Thyroid gland (tissue), 4 donors: ENCODE data around the gene SH2D2A. TPM values are rescaled to one million over a fixed set of nuclear protein-coding genes. Genes with fewer than 3 reads are reported as not detected.

ENCODE experiments used
- DNase-seq, 2 donors: peaks; one replicate each; pipeline ENCODE4 v3.0.0-alpha.2; 2019
- H3K27ac ChIP-seq, 3 donors: fragments of 200-600 bp; sonication (generic); 1 replicate in 2 of 3; 2 replicates in 1 of 3; pipeline ENCODE4 v1.5.1; 2016 to 2019; ENCODE audit warnings: mild to moderate bottlenecking in 1 of 3, moderate library complexity in 1 of 3
- H3K27me3 ChIP-seq: fragments of 200-600 bp; sonication (generic); one replicate; pipeline ENCODE4 v1.5.1; 2019
- H3K36me3 ChIP-seq, 2 donors: fragments of 200-600 bp; sonication (generic); one replicate each; pipeline ENCODE4 v1.5.1; 2016 to 2019
- H3K4me1 ChIP-seq, 2 donors: fragments of 200-600 bp; sonication (generic); one replicate each; pipeline ENCODE4 v1.5.1; 2017 to 2019
- H3K4me3 ChIP-seq, 3 donors: fragments of 200-600 bp; sonication (generic); replicated peaks in 1 of 3; 1 replicate in 2 of 3; 2 replicates in 1 of 3; pipeline ENCODE4 v1.5.1; 2016; ENCODE audit warnings: mild to moderate bottlenecking in 1 of 3
- H3K9me3 ChIP-seq: fragments of 200-600 bp; sonication (generic); one replicate; pipeline ENCODE4 v1.5.1; 2017
- POLR2A ChIP-seq, 2 donors: fragments of 450-650 bp; IDR thresholded peaks; one replicate each; pipeline ENCODE4 v1.6.1; 2017; ENCODE audit warnings: antibody characterized with exemption in 2 of 2, mild to moderate bottlenecking in 2 of 2, moderate library complexity in 1 of 2
- WGBS, 2 donors: methylation state at CpG; one replicate each; pipeline ENCODE4 v1.1.5; 2017; 5-methylcytosine and 5-hydroxymethylcytosine counted together
- intact Hi-C: fragments of 100-400 bp; cut with DNase I; formaldehyde crosslinking; loops from one replicate; pipeline ENCODE4 v1.15.1; 2023
- total RNA-seq, 4 donors: library from RNA; depleted of rRNA; stranded (reverse); fragments of >200 nt; gene quantifications; one replicate each; pipeline ENCODE4 v1.2.3, GENCODE V29; 2016
- TF ChIP-seq, protein P1 (sequence below), 6 experiments: fragments of 200-600 bp in 3 of 6; fragments of 450-650 bp in 3 of 6; sonication (generic) in 3 of 6; IDR thresholded peaks; one replicate each; pipeline ENCODE4 v1.5.1; 2016 to 2019; ENCODE audit warnings: antibody characterized with exemption in 6 of 6, mild to moderate bottlenecking in 2 of 6, inconsistent platforms in 1 of 6, moderate library complexity in 1 of 6

Gene SH2D2A
- total RNA-seq, 4 donors from 2014 or later = 1.2 to 3.3 (median 2.0) TPM

- Histone ChIP-seq H3K4me1 (peaks cover 10 to 34% of the 10 kb centered on the region in 2 donors), H3K27me3 (no peaks in the 10 kb centered on the region), H3K4me3 (no peak overlapping the region), H3K36me3 (no peaks in the 10 kb centered on the region), H3K9me3 (no peaks in the 10 kb centered on the region), H3K27ac (no peak overlapping the region)
- no peak for TF ChIP-seq POLR2A (IDR thresholded peaks at IDR 0.05)
- TF ChIP-seq, protein P1, sequence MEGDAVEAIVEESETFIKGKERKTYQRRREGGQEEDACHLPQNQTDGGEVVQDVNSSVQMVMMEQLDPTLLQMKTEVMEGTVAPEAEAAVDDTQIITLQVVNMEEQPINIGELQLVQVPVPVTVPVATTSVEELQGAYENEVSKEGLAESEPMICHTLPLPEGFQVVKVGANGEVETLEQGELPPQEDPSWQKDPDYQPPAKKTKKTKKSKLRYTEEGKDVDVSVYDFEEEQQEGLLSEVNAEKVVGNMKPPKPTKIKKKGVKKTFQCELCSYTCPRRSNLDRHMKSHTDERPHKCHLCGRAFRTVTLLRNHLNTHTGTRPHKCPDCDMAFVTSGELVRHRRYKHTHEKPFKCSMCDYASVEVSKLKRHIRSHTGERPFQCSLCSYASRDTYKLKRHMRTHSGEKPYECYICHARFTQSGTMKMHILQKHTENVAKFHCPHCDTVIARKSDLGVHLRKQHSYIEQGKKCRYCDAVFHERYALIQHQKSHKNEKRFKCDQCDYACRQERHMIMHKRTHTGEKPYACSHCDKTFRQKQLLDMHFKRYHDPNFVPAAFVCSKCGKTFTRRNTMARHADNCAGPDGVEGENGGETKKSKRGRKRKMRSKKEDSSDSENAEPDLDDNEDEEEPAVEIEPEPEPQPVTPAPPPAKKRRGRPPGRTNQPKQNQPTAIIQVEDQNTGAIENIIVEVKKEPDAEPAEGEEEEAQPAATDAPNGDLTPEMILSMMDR (IDR thresholded peaks at IDR 0.05) = no peak
- DNase-seq = no peak
- intact Hi-C loops = no loop called here
- WGBS, 2 donors = 83 to 92% methylated on average over 7 of the region's 7 CpGs
Observed at GRCh38 chr1:156809711-156810366, 6.8 kb downstream of the SH2D2A start.

- TF ChIP-seq, protein P1 (IDR thresholded peaks at IDR 0.05) = no peak
- TF ChIP-seq POLR2A (IDR thresholded peaks at IDR 0.05) = no peak
- Histone ChIP-seq H3K4me1 (peaks cover 16 to 34% of the 10 kb centered on the region in 2 donors), H3K27me3 (no peaks in the 10 kb centered on the region), H3K36me3 (no peaks in the 10 kb centered on the region), H3K9me3 (no peaks in the 10 kb centered on the region), H3K4me3 (no peak overlapping the region), H3K27ac (no peak overlapping the region)
- 89 to 90% methylated on average over 10 of the region's 10 CpGs for WGBS, 2 donors
- intact Hi-C loops = no loop called here
- DNase-seq = no peak
Observed at GRCh38 chr1:156809281-156809680, 7.4 kb downstream of the SH2D2A start.

DNA sequence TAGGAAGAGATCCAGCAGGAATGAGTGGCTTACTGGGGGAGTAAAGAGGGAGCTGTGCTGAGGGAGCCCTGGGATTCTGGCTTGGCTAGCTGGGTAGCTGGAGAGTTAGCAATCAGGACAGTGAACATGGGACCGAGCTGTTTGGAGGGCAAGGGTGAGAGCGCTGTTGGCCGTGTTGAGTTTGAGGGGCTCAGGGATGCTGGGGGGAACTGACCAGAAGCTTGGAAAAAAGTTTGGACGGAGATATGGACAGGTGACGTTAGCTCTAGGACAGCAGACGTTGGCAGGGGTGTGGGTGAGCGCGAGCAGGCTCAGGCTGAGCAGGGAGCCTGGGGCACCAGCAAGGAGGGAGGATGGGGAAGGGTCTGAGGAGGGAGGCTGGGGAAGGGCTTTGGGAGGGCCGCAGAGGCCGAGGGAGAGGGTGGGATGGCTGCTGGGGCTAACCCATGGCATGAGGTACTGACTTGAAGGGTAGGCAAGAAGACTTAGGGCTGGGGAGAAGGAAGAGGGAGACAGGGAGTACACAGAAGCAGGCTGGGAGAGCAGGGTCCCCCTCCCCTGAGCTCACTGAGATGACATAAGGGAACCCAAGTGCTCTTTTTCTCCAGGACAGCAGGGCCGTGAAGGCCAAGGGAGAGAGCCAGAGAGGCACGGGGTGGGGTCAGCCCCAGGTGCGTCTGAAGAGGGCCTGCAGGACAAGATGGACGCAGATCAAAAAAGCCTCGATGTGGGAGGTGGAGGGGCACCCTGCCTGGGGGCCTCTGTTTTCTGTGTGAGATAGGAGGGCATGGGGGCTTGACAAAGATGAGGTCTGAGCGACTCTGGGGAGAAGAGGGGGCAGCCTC is 8.2 kb downstream of the SH2D2A start:
- no peaks in the 10 kb centered on the region for H3K27me3 ChIP-seq
- H3K4me3 ChIP-seq = no peak overlapping the region
- no peak overlapping the region for H3K27ac ChIP-seq
- H3K4me1 ChIP-seq = peaks cover 15 to 34% of the 10 kb centered on the region in 2 donors
- no peak for TF ChIP-seq POLR2A (IDR thresholded peaks at IDR 0.05)
- TF ChIP-seq, protein P1 (IDR thresholded peaks at IDR 0.05) = no peak
- DNase-seq = no peak
- no peaks in the 10 kb centered on the region for H3K9me3 ChIP-seq
- 86 to 89% methylated on average over 16 of the region's 16 CpGs for WGBS, 2 donors
- intact Hi-C loops = no loop called here
- H3K36me3 ChIP-seq = no peaks in the 10 kb centered on the region

DNA sequence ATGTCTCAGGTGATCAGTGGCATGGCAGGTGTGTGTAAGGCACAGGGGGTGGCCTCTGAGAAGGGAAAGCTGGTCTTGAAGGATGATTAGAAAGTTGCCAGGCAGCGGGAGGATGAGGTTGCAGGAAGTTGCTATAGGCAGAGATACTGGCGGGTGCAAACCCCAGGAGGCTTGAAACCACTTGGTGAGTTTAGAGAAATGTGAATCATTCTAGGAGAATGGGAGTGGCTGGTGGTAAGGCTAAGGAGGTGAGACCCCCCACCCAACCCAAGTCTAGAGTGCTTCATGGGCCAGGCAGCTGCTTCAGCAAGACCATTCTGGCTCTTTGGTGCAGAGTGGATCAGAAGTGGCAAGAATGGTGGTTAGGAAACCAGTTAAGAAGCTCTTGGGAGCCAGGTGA is 9.0 kb downstream of the SH2D2A start:
- Histone ChIP-seq H3K4me3 (no peak overlapping the region), H3K9me3 (no peaks in the 10 kb centered on the region), H3K27me3 (no peaks in the 10 kb centered on the region), H3K27ac (no peak overlapping the region), H3K4me1 (peaks cover 13 to 37% of the 10 kb centered on the region in 2 donors), H3K36me3 (no peaks in the 10 kb centered on the region)
- no peak for TF ChIP-seq POLR2A (IDR thresholded peaks at IDR 0.05)
- TF ChIP-seq, protein P1 (IDR thresholded peaks at IDR 0.05) = no peak
- 90 to 93% methylated on average over 2 of the region's 2 CpGs for WGBS, 2 donors
- DNase-seq = no peak
- intact Hi-C loops = no loop called here
